ENCODE results near the gene MFNG.

The MFNG gene

GRCh38 chr22:37425800-37426705, 60.1 kb downstream of the MFNG start:
- DNase-seq (ENCODE audit: low read depth) = no peak
- TF ChIP-seq CTCF (conservative IDR thresholded peaks at IDR 0.05; ENCODE audit: control insufficient read depth, insufficient read depth, low read depth, low read length) = no peak
- H3K4me3 ChIP-seq (ENCODE audit: control insufficient read depth, low read depth, low read length) = peak overlapping the region; percentile 48

GRCh38 chr22:37425369-37425768, 60.8 kb downstream of the MFNG start:
- no peak for TF ChIP-seq CTCF (conservative IDR thresholded peaks at IDR 0.05; ENCODE audit: control insufficient read depth, insufficient read depth, low read depth, low read length)
- DNase-seq (ENCODE audit: low read depth) = no peak
- H3K4me3 ChIP-seq (ENCODE audit: control insufficient read depth, low read depth, low read length) = no peak overlapping the region

- no peak for TF ChIP-seq CTCF (conservative IDR thresholded peaks at IDR 0.05; ENCODE audit: control insufficient read depth, insufficient read depth, low read depth, low read length)
- DNase-seq (ENCODE audit: low read depth) = no peak
- no peak overlapping the region for H3K4me3 ChIP-seq (ENCODE audit: control insufficient read depth, low read depth, low read length)
Measured at GRCh38 chr22:37423283-37423682, 62.9 kb downstream of the MFNG start.

DNA sequence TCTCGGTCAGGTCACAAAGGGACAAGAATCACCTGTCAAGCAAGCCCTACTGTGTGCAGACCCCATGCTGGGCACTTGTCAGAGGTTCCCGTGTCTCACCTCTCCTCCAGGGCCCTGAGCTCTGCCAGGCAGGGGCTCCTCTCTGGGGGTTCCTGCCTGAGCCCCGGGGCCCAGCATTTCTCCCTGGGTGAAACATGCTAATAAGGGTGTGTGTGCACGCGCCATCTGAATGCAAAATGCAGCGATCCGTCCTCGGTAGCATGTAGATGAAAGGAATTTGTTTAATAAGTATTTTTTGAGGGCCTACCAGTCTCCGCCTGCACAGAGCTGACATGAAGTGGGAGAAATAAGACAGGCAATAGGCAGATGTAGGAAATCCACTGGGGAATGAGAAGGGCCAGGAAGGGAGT, 64.7 kb downstream of the MFNG start:
- DNase-seq (ENCODE audit: low read depth) = no peak

DNA sequence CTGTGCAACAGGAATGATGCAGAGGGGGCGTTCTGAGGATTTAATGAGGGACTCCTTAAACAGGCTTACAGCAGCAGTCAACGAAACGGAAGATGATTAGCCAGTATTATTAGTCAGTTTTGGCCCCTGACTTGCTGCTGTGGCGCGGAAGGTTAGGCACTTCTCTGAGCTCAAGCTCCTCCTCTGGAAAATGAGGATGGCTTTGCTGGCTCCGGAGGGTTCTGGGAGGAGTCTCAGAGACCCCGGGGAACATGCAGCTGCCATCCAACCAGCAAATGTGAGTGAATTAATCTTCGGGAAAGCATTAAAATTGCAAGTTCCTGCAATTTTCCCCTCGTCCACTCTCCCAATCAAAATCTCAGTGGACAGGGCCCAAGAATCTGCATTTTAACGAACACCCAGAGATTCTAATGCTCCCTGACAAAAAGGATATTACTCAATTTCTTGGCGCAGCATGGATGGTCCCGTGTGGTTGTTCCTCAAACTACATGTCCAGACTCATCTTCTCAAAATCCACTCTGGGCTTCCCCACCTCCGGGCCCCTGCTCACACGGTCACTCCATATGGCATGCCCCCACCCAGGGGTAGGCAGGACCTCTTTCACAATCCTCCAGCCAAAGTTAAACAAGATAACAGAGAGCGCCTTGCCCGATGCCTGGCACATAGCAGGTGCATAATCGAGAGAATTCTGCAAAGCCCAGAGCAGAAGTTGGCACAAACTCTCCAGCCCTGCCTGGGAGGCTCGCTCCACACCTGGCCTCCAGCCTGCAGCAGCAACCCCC, 65.3 kb downstream of the MFNG start:
- TF ChIP-seq CTCF (conservative IDR thresholded peaks at IDR 0.05; ENCODE audit: control insufficient read depth, insufficient read depth, low read depth, low read length) = no peak
- H3K4me3 ChIP-seq (ENCODE audit: control insufficient read depth, low read depth, low read length) = peak overlapping the region; percentile 41
- peak; percentile 50 for DNase-seq (ENCODE audit: low read depth)

More for the DNA sequence above, 64.7 kb downstream of the MFNG start:
- no peak overlapping the region for H3K4me3 ChIP-seq (ENCODE audit: control insufficient read depth, low read depth, low read length)
- TF ChIP-seq CTCF (conservative IDR thresholded peaks at IDR 0.05; ENCODE audit: control insufficient read depth, insufficient read depth, low read depth, low read length) = no peak

GRCh38 chr22:37419969-37420685, 66.1 kb downstream of the MFNG start:
- TF ChIP-seq CTCF (conservative IDR thresholded peaks at IDR 0.05; ENCODE audit: control insufficient read depth, insufficient read depth, low read depth, low read length) = no peak
- peak overlapping the region; percentile 41 for H3K4me3 ChIP-seq (ENCODE audit: control insufficient read depth, low read depth, low read length)
- DNase-seq (ENCODE audit: low read depth) = no peak

Data from fibroblast of mammary gland (primary cell).